Activated CD4-positive, alpha-beta T cell treated with anti-CD3 and anti-CD28 coated beads, Interleukin-2, amount 50 U/mL, for 24 hours (primary cell): ENCODE measurements around the gene TSPAN31.
A peak's percentile ranks its signal among the peaks of the same experiment; 100 is the strongest.

Source experiments
- DNase-seq, 2 donors: peaks; one replicate each; pipeline ENCODE4 v3.0.0-alpha.2; 2020; ENCODE audit warnings: low read depth in 1 of 2, low spot score in 1 of 2

Gene TSPAN31

DNA sequence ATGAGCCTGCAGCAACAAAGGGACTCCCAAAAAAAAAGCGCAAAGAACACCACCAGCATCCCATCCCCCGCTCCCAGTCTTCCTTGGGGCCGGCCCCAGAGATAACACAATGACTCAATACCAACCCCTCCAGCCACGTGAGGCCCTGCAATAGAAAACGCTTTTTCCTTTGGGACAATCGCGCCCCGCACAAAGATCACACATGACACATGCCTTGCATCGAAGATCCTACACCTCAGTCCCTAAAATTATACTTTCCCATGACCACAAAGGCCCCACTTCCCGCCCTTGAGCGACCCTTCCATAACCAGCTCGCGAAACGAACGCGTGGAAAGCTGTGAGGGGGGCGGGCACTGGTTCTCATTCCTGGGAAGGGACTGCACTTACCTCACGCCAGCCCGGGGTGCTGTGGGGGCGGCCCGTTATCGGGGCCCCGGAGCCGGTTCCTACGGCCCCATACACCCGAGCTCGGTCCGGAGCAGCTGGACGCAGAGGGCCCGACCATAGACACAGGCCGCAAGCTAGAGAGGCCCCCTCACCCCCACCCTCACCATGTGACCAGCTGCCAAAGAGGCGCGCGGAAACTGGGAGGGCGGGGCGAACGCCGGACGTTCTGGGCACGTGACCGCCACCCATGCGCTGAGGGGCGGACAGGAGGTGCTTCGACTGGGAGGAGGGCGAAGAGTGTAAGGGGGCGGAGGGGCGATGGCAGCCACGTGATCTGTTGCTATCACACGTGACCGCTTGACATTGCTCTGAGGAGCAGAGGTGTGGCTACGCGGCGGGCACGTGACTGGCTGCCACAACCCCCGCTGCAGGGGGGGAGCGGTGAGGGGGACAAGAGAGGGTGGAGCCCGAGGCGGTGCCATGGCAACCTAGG, 7.2 kb downstream of the TSPAN31 start, which contains the start of gene CDK4:
Gene CDK4 (minus strand): TSS at position 523 of the 880 bp plus-strand sequence. CDS start 593 bp downstream, outside the sequence.
- DNase-seq, result peak; percentile 90 to 98

DNA sequence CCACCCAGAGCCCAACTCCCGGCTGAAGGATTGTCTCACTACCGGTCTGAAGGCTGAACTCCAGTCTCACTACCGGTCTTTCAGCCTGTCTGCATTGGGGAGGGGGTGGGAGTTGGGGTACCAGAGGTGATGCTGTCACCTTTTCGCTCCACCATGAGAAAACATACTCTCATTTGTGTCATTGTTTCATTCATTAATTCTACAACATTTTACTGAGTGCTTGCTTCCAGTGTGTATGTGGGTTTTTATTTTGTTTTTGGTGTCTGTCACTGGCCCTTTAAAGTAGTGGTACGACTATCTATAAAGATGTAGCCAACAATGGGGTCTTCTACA, 7.8 kb downstream of the TSPAN31 start:
- no peak for DNase-seq

DNA sequence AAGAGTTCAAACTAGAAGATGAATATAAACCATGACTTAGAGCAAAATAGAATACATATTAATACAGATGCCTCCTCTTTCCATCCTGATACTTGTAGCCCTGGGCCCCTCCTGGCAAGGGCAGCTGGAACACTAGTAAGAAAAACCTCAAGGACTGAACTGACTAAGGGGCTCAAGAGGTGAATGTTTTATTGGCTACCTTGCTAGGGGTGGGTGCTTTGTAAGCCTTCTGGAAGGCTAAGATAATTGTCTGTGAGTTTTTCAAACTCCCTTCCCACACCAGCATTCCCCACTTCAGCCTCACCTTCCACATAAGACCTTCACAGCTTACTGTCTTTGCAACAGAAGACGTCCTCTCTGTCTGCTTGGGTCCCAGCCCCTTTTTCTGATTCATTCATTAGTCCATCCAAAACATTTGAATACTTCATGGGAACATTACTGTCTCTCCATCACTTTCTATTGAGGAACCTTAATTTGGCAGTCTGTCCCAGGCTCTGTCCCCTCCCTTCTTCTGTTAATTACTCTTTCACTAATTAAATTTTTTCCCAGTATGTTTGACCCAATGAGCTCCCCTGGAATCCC, 9.0 kb downstream of the TSPAN31 start:
- DNase-seq, result no peak

DNA sequence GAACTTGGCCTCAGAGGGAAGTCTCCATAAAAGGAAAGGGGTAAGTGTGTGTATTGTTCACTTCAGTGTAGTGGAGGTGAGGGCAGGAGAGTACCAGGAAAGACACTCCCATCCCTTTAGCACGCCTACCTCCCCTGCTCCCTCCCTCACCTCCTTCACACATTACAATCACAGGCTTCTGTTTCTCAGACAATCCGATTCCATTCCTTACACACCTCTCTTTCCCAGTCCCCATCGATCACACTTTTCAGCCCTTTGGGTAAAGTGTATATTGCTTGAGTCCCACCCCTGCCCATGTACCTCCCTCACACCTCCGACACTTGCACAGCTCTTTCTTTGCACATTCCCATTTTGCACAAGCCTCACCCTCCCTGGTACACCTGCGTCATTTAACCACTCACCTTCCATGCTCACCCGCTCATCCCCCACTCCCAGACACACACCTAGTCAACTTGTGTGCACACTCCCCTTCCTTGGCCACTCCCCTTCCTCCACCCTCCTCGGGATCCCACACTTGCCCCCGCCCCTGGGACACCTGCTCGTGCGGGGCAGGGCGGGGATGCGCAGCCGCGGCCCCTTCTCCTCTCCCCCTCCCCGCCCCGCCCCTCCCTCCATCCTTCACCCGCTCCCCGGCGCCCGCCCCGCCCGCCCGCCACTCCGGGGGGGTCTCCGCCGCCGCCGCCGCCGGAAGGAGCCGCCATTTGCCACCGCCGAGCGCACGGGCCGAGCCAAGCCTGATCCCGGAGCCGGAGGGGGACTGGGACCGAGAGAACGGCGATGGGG, 9.8 kb downstream of the TSPAN31 start, which contains the start of gene MARCHF9:
Gene MARCHF9 (plus strand): TSS at position 693 of the 783 bp plus-strand sequence. CDS start 426 bp downstream, outside the sequence.
- peak; percentile 53 to 82 for DNase-seq

DNA sequence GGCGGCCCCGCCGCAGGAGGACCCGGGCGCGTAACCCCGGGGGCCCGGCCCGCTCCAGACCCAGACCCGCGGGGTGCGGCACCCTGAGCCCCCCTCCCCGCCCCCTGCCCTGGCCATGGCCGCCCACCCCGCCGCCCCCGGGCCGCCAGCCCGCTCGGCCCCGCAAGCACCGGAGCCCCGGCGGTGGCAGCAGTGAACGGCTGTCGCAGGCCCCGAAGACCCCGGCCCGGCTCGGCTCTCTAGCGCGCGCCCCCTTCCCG, 10.3 kb downstream of the TSPAN31 start:
- DNase-seq, result no peak

DNA sequence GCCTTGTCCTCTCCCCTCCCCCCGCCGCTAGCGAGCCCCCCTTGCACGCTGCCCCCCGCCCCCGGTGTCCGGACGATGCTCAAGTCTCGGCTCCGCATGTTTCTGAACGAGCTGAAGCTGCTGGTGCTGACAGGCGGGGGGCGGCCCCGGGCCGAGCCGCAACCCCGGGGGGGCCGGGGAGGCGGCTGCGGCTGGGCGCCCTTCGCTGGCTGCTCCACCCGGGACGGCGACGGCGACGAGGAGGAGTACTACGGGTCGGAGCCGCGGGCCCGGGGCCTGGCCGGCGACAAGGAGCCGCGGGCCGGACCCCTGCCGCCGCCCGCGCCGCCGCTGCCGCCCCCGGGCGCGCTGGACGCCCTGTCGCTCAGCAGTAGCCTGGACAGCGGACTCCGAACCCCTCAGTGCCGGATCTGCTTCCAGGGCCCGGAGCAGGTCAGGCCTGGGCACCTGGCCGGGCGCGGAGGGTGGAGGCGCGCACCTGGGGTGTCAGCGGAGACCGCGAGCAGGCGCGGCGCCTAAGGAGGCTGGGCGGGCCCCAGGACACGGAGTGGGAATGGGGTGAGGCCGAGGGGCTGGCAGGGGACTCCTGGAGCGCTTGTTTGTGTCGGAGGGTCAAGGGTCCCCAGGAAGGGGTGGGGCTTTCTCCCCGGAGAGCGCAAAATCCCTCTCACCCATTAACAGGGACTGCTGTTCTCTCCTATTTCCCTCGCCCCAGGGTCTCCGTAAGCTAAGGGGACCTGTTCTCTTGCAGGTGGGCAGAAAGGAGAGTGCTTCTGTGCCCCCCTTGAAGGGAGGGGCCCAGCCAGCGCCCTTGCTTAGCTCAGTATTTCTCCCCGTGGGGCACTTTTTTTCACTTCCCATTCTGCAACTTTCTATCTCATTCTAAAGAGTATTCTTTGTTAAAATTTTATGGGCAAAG, 10.9 kb downstream of the TSPAN31 start:
- DNase-seq, result no peak

DNA sequence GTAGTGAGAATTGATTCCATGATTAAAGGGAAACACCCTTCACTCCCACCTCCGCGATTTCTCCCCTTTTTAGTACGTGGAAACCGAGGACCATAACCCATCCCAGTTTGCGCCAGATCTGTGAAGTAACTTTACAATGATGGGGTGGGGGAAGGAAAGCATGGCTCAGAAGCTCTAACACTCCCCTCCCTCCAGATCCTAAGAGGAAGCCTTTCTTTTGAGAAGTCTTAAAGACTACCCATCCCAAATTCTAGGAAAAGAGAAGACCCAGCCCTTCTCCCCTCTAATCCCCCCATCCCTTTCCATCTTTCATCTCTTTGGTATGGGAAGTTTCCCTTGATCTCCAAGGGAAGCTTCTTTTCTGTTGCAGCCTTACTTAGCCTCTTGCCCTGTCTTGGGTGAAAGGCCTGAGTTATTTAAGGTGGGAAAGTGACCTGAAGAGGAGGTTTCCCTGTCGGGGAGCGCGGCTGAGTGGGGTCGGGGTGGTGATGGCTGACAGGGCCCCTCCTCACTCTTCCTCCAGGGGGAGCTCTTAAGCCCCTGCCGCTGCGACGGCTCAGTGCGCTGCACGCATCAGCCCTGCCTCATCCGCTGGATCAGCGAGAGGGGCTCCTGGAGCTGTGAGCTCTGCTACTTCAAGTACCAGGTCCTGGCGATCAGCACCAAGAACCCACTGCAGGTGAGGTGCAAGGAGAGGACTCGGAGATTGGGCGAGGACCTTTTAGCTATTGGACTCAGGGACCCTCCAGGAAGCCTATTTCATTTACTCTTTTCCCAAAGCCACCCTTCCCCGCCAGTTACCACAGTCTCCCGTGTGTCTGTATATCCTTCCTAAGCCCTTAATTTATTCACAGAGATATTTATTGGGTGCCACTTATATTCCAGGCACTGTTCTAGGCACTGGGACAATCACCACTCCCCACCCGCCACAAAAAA, 11.8 kb downstream of the TSPAN31 start:
- peak; percentile 56 to 59 for DNase-seq

DNA sequence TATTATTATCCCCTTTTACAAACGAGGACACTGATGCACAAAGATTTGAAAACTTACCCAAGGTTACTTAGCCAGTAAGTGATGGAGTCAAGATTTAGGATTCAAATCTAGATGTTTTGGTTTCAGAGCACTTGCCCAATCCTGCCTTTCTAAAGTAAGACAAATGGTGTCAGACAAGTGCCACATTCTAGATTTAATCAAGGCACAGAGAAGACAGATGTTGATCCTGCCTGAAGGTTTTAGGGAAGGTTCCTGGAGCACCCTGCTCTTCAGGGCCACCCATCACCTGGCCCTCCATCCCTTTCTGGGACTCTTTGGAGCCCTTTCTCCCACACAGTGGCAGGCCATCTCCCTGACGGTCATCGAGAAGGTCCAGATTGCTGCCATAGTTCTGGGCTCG, 12.9 kb downstream of the TSPAN31 start:
- DNase-seq, result no peak

DNA sequence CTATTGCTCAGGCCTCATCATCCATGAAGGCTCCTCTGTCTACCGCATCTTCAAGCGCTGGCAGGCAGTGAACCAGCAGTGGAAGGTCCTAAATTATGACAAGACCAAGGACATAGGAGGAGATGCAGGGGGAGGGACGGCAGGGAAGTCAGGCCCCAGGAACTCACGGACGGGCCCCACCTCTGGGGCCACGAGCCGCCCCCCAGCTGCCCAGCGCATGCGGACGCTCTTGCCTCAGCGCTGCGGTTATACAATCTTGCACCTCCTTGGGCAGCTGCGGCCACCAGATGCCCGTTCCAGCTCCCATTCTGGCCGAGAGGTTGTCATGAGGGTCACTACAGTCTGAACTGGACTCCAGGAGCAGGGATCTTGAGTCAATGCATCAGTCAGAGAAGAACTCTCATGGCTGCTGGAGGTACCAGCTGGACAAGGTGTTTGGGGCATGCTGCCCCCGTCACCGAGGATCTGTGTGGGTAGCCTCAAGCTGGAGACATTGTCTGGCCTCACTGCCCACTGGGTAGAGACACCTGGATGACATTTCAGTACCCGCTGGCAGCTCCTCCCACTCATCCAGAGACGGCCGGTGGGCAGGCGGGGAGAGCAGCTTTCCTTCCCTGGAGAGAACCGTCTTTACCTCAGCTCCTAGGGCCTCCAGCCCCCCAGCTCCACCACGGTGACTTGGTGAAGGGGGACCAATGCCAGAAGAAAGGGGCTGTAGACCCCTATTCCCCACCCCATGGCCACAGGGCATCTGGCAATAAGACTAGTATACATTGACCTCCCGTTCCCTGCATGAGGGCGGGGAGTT, 13.9 kb downstream of the TSPAN31 start:
- no peak for DNase-seq

DNA sequence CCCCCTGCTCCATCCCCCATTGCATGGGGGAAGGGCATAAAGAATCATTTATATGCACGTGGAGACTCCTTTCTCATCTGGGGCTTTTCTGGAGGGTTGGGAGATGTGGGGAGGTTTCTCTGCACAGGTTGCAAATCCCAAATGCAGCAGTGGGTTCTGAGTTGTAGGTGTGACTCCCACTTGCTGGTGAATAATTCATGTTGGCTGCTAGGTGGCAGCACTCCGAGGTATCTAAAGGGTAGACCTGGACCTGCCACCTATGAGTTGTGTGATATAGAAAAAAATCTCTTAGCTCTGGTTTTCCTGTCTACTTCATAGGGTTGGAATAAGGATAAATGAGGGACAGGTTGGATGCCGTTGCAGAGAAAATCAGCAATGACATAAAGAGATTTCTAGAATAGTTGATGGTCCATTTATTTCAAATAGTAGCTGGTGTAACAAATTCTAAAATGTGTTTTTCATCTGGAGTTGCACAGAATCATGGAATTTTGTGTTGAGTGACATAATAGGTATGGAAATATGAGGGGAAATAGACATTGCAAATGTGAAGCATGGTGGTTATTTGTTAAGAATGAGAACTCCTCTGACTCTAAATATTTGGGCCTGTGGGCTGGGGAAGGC, 14.6 kb downstream of the TSPAN31 start:
- DNase-seq, result no peak

DNA sequence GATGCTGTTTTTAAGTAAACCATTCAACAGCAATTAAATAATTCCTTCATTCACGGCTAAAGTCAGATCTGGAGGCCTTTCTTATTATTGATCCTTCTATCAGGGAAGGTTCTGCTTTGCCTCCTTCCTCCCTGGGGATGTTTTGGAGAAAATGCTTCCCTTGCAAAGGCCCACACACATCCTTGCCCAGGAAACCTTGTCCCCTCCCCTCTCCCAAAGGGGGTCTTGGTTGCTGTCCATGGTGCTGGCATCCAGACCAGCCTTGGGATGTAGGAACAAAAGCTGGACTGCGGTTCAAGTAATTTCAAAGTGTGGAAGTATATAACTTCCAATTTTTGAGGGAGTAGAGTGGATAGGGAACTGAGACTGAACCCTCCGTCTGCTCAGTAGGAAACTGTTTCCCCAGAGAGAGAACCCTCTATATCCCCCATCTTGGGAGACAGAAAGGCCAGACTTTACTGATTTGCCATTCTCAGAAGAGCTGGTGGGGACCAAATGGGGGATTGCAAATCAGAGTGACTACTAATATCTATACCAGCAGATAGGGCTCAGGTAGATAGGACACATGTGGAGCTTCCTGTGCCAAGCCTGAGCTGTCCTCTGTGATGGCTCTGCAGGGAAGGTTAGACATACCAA, 15.6 kb downstream of the TSPAN31 start:
- no peak for DNase-seq

DNA sequence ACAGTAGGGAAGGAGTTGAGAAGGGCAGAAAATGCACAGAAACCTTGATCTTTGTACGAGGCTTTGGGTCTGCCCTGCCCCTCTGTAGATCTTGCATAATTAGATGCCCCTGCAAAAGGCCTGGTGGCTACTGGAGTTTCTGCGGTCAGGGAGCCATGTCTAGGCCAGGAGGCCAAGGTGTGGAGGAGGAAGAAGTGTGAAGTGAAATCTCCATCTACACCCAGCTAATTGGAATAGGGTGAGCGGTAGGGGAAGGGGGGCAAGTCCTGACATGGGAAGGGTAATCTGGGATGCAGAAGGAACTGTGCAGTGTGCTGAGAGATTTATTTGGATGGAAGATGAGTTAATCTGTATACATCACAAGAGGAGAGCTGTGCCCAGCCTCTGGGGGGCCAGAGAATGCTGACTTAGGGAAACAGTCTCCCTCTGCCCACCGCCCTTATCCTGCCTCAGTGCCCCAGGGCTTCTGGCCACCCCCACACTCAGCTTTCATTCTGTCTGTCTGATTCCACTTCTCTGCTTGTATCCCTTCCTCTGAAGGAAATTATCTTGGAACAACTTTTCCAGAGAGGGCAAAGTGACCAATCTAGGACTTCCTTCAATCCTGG, 16.7 kb downstream of the TSPAN31 start:
- no peak for DNase-seq

DNA sequence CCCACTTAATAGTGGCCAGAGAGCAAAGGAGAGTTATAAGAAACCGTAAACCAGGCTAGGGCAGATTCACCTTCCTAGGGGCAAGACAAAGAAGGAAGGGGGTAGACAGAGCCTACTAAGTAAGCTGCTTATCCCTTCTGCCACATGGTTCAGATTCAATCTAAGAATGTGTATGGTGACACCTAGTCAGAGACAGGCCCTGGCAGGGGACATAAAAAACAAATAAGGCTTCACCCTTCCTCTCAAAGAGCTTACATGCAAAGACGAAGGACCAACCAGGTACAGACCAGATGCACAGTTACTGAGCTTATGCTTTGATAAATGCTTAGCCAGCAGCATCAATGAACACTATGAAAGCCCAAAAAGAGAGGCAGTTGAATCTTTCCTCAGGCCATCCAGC, 17.6 kb downstream of the TSPAN31 start:
- no peak for DNase-seq

DNA sequence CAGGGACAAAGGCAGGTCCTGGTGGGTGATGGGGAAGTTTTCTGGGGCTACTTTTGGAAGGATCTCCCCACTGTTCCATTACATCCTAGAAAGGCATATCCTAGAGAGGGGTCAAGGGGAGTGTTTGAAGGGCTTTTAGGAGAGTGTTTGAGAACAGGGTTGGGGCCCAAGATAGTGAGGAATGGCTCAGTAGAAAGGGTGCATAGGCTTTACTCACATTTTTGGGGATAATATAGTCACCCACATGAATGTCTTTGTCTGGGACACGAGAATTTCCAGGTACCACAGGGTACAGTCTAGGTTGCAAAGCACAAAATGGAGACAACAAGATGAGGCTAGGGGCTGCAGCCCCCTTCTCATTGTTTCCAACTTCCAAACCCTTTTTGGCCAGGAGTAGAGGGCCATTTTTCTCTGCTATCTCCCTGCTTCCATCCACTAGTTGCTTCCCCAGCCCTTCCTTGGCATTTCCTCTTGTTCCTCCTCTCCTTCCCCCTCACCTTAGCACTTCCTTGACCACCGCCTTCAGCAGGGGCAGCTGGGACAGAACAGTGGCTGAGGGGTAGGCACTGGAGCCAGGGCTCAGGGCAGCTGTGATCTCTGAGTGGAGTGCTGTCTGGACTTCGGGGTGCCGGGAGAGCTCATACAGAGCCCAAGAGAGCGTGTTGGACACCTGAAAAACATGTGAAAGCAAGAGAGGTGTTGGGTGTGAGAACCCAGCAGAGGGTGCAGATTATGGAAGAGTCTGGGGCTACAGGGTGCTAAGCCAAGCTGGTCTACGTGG, 19.2 kb downstream of the TSPAN31 start:
- no peak for DNase-seq

DNA sequence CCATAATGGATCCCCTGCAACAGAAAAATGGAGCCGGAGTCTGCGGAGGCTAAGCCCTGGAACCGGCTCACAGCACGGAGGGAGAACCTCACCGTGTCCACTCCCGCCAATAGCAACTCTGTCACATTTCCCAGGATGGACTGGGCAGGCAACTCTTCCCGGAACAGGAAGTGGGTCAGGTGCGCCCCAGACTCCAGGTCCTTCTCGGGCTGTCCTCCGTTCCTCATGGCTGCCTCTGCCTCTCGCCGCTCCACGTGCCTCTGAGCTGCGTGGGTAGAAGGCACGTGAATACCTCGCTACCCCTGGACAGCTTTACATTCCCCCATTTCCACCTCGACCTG, 19.8 kb downstream of the TSPAN31 start:
- DNase-seq, result no peak

DNA sequence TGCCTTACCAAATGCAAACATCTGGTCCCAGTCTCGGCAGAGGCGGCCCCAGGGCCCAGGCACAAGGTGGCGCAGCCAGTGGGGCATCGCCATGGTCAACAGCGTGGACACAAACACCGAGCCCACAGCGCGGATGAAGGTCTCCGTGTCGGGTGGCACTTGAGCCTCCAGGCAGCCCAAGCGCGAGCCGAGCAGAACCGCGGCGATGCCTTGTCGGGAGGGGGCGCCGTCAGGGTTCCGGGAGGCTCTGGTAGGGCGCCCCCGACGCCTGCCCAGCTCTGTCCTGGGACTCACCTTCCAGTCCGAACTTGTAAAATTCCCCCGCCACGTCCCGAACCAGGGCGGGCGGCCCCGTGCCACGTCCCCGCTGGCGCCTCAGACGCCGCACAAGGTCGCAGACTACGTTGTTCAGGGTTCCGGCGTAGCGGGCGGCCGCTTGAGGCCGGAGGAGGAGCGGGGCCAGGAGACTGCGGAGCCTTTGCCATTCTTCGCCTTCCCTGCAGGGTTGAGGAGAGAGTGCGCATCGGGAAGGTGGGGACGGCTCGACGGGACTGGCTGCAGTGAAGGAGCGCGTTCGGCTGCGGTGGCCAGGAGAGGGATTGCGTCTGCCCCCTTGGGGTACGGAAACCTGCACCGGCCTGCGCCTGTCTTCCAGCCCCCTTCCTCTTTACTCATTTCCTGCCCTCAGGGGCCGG, 20.3 kb downstream of the TSPAN31 start:
- DNase-seq, result peak in 1 of 2 donors; percentile 41
